B cell (primary cell): ENCODE measurements around the gene SRPK1.

ENCODE experiments used
- CTCF ChIP-seq: fragments of 200-600 bp; IDR thresholded peaks from one replicate; pipeline ENCODE4 v1.8.0; 2022; ENCODE audit warnings: antibody characterized with exemption, mild to moderate bottlenecking
- EZH2 ChIP-seq: IDR thresholded peaks from 2 replicates; pipeline ENCODE4 v1.6.1; 2012; ENCODE audit warnings: borderline replicate concordance, low read depth, mild to moderate bottlenecking, moderate library complexity, low read length; ENCODE audit not compliant: insufficient read depth, poor library complexity, severe bottlenecking

DNA sequence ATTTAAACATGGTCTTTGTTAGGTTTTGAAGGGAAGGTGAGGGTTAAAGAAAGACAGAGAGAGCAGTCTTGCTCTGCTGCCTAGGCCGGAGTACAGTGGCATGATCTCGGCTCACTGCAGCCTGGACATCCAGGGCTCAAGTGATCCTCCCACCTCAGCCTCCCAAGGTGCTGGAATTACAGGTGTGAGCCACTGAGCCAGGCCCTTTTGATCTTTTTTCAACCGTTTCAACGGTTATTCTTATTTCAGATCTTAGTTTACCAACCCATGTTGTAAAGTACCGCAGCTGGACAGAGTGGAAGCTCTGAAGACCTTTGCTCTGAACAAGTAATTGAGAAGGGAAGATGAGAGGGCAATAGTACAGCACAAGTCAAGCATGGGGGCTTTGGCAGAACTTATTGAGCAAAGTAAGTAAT is 1.2 kb upstream of the SRPK1 start:
- TF ChIP-seq CTCF = no peak
- no peak for TF ChIP-seq EZH2
